AG04450 (cell line): Measurements from ENCODE around the gene NFIC. TPM values are rescaled to one million over a fixed set of nuclear protein-coding genes. Genes with fewer than 3 reads are reported as not detected.
A peak's percentile ranks its signal among the peaks of the same experiment; 100 is the strongest.

Experiments
- CTCF ChIA-PET: fragments of 300-600, 350-600 bp; formaldehyde crosslinking; extraction: SDS; loops from one replicate; lab custom pipeline; 2022; ENCODE audit warnings: antibody characterized with exemption, inconsistent platforms; lab: Charles Lee
- POLR2A ChIA-PET: fragments of 350-600 bp; formaldehyde crosslinking; extraction: SDS; loops from one replicate; lab custom pipeline; 2021; ENCODE audit warnings: antibody characterized with exemption, inconsistent platforms; lab: Yijun Ruan, JAX
- DNase-seq: peaks from one replicate; pipeline ENCODE4 v3.0.0-alpha.2; 2011; ENCODE audit warnings: low read depth, low spot score
- H3K27ac ChIP-seq: one replicate; pipeline ENCODE4 v1.5.1; 2012; ENCODE audit warnings: low read depth, low read length, control low read depth
- H3K27me3 ChIP-seq: one replicate; pipeline ENCODE4 v1.6.0; 2012; ENCODE audit warnings: low read length; ENCODE audit not compliant: control insufficient read depth, insufficient read depth
- H3K4me3 ChIP-seq: 2 replicates; pipeline ENCODE4 v1.5.1; 2011; ENCODE audit warnings: mild to moderate bottlenecking, low read depth, low read length, control low read depth
- H3K9me3 ChIP-seq: 2 replicates; pipeline ENCODE4 v1.5.1; 2012; ENCODE audit warnings: low read length; ENCODE audit not compliant: control insufficient read depth, insufficient read depth
- CTCF ChIP-seq: IDR thresholded peaks from 2 replicates; pipeline ENCODE4 v1.5.1; 2011; ENCODE audit warnings: low read depth, low read length, control low read depth, inconsistent platforms
- polyA plus RNA-seq: library from polyadenylated mRNA; depleted of rRNA; stranded (reverse); fragments of >200 nt; gene quantifications from 2 replicates; pipeline ENCODE4 v1.2.3, GENCODE V29; 2011

Gene NFIC
- polyA plus RNA-seq, 1 experiment: 3.9 TPM

GRCh38 chr19:3369337-3370213 is 3.2 kb downstream of the NFIC start:
- ChIA-PET CTCF (interaction anchor here (0.6 kb wide), 2 partner anchors 60 to 116 kb away, joined by 3 to 6 read pairs; no protein-coding TSS in a partner anchor), POLR2A (no interaction called here)
- no peak for DNase-seq
- H3K9me3 ChIP-seq: no peaks in the 10 kb centered on the region; the same call in 1 of the 2 replicates
- peak overlapping the region; percentile 76 for H3K4me3 ChIP-seq
- no peaks in the 10 kb centered on the region for H3K27me3 ChIP-seq
- peak overlapping the region; percentile 68 for H3K27ac ChIP-seq
- TF ChIP-seq CTCF: 0 out of 2 replicates have a peak, but pooled peaks have one; percentile 11

- ChIA-PET CTCF (no interaction called here), POLR2A (interaction anchor here (0.7 kb wide), 1 partner anchor 94 kb away, joined by 5 read pairs; no protein-coding TSS in a partner anchor)
- TF ChIP-seq CTCF: no peak
- Histone ChIP-seq H3K27me3 (no peaks in the 10 kb centered on the region), H3K4me3 (peak overlapping the region; percentile 76), H3K27ac (peak overlapping the region; percentile 68), H3K9me3 (no peaks in the 10 kb centered on the region; the same call in 1 of the 2 replicates)
- no peak for DNase-seq
Measured at GRCh38 chr19:3370214-3370720, 3.9 kb downstream of the NFIC start.

GRCh38 chr19:3370728-3371591 is 4.6 kb downstream of the NFIC start:
- Histone ChIP-seq H3K27me3 (no peaks in the 10 kb centered on the region), H3K27ac (no peak overlapping the region), H3K9me3 (no peaks in the 10 kb centered on the region; the same call in 1 of the 2 replicates), H3K4me3 (peak overlapping the region; percentile 22; the same call in 1 of the 2 replicates)
- CTCF ChIA-PET: no interaction called here
- no peak for DNase-seq
- no peak for TF ChIP-seq CTCF
- POLR2A ChIA-PET: interaction anchor here (0.7 kb wide), 1 partner anchor 93 kb away, joined by 5 read pairs; no protein-coding TSS in a partner anchor

- CTCF ChIA-PET: interaction anchor here (1.1 kb wide), 1 partner anchor 100 kb away, joined by 3 read pairs; no protein-coding TSS in a partner anchor
- POLR2A ChIA-PET: no interaction called here
- DNase-seq: no peak
- no peak for TF ChIP-seq CTCF
- H3K27ac ChIP-seq: no peak overlapping the region
- H3K27me3 ChIP-seq: no peaks in the 10 kb centered on the region
- no peaks in the 10 kb centered on the region for H3K9me3 ChIP-seq
- H3K4me3 ChIP-seq: no peak overlapping the region
Measured at GRCh38 chr19:3372413-3372812, 6.0 kb downstream of the NFIC start.
